Activated naive CD4-positive, alpha-beta T cell treated with anti-CD3 and anti-CD28 coated beads, Interleukin-2, amount 10 ng/mL, durations not matched to agents 7 days and 5 days (primary cell): ENCODE measurements around the gene DBNDD2.

Experiments
- CTCF ChIA-PET: fragments of 350-600 bp; sonication (Branson Sonifier 250); formaldehyde crosslinking; loops from one replicate; lab custom pipeline; 2021; ENCODE audit warnings: antibody characterized with exemption; lab: Charles Lee
- DNase-seq: peaks from one replicate; pipeline ENCODE4 v3.0.0-alpha.2; 2020
- H3K27ac Mint-ChIP-seq: one replicate; pipeline ENCODE4 v1.8.0; 2021; ENCODE audit warnings: mild to moderate bottlenecking, moderate library complexity, mixed read lengths
- H3K27me3 Mint-ChIP-seq: one replicate; pipeline ENCODE4 v1.8.0; 2021; ENCODE audit warnings: mild to moderate bottlenecking, mixed read lengths
- H3K36me3 Mint-ChIP-seq: one replicate; pipeline ENCODE4 v1.8.0; 2021; ENCODE audit warnings: mixed read lengths
- H3K4me1 Mint-ChIP-seq: one replicate; pipeline ENCODE4 v1.8.0; 2021; ENCODE audit warnings: mixed read lengths
- H3K4me3 Mint-ChIP-seq: one replicate; pipeline ENCODE4 v1.8.0; 2021; ENCODE audit warnings: mild to moderate bottlenecking, moderate library complexity, mixed read lengths
- H3K9me3 Mint-ChIP-seq: one replicate; pipeline ENCODE4 v1.8.0; 2021; ENCODE audit warnings: mixed read lengths

DBNDD2 gene

DNA sequence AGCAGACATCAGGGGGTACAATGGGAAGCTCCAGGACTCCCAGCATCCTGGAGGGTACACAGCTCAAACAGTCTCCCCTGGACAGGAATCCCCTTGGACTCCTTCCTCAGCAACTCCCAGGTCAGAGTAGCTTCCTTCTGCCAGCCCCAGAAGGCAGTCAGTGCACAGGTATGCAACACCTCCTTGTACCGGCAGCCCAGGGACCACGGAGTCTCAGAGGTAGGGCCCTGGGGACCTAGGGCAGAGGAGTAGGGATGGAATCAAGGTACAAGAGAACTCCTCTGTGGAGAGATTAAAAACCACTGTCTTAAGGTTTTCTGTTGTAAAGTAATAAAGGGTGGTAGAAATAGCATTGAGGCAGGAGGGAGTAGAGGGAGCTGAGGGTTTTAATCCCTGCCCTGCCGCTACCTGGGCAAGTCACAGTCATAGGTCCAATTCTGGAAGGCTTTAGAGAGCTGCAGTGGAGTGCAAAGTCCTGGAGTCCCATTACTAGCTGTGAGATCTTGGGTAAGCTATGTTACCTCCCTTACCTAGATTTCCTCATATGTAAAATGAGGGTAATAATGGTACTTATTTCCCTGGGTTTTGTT lies 37.4 kb upstream of the DBNDD2 start:
- H3K4me3 Mint-ChIP-seq: no peak overlapping the region
- peaks cover 69% of the 10 kb centered on the region for H3K4me1 Mint-ChIP-seq
- peak; percentile 11 for DNase-seq
- CTCF ChIA-PET: interaction anchor here (1.5 to 20.1 kb wide), 7 partner anchors 8 to 401 kb away, joined by 3 to 382 read pairs (median 5); partner anchors contain the start of gene SYS1
- H3K36me3 Mint-ChIP-seq: peaks cover 34% of the 10 kb centered on the region
- no peaks in the 10 kb centered on the region for H3K27me3 Mint-ChIP-seq
- H3K27ac Mint-ChIP-seq: no peak overlapping the region
- no peaks in the 10 kb centered on the region for H3K9me3 Mint-ChIP-seq

- CTCF ChIA-PET: interaction anchor here (0.6 to 20.1 kb wide), 10 partner anchors 10 to 277 kb away, joined by 4 to 382 read pairs (median 12); partner anchors contain the start of genes PIGT and SYS1
Measured at GRCh38 chr20:45372241-45372640, 35.8 kb upstream of the DBNDD2 start.

GRCh38 chr20:45372646-45373352 lies 35.3 kb upstream of the DBNDD2 start:
- DNase-seq: peak; percentile 19
- peaks cover 51% of the 10 kb centered on the region for H3K4me1 Mint-ChIP-seq
- CTCF ChIA-PET: interaction anchor here (0.6 to 20.1 kb wide), 21 partner anchors 7 to 599 kb away, joined by 3 to 382 read pairs (median 8); partner anchors contain the start of genes PIGT, SDC4, SYS1 and ZNF335
- no peaks in the 10 kb centered on the region for H3K9me3 Mint-ChIP-seq
- no peaks in the 10 kb centered on the region for H3K27me3 Mint-ChIP-seq
- H3K4me3 Mint-ChIP-seq: peak overlapping the region; percentile 70
- peaks cover 18% of the 10 kb centered on the region for H3K36me3 Mint-ChIP-seq
- H3K27ac Mint-ChIP-seq: peak overlapping the region; percentile 87

More at GRCh38 chr20:45372241-45372640, 35.8 kb upstream of the DBNDD2 start:
- DNase-seq: peak; percentile 10
- Mint-ChIP-seq H3K36me3 (peaks cover 22% of the 10 kb centered on the region), H3K27me3 (no peaks in the 10 kb centered on the region), H3K9me3 (no peaks in the 10 kb centered on the region), H3K4me3 (peak overlapping the region; percentile 19), H3K27ac (no peak overlapping the region), H3K4me1 (peaks cover 57% of the 10 kb centered on the region)

DNA sequence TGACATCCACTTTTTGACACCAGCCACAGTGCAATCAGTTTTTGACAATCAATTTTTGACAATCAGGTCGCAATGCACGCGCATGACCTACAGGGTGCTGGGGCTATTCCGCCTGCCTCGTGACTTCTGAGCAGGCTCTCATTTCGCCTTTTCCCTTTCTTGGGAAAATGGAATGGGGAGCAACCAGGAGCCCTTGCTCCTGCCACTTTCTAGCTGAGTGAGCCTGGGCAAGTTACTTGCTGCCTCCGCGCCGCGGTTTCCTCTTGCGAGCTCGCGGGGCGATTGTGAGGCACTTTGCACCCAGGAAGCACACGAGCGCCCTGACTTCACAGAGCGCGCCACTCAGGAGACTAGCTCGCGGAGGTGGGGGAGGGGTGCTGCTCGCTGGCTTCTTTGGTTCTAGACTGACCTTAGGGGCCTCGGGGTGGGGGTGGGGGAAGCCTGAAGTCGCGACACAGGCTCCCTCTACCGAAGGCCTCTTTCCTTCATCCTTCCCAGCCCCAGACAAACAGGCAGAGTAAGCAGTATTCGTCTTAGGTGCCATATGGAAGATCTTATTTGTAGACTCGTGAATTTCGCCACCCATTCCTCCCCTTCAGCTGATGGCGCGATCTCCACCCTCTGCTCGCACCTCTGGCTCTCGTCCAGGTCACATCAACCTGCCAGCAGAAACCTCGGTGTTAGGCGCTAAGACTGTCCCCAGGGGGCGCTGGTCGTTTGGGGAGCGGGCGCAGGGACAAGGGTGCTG lies 34.6 kb upstream of the DBNDD2 start:
- DNase-seq: peak; percentile 90
- Mint-ChIP-seq H3K9me3 (no peaks in the 10 kb centered on the region), H3K4me1 (peaks cover 44% of the 10 kb centered on the region), H3K27me3 (no peaks in the 10 kb centered on the region), H3K27ac (peak overlapping the region; percentile 87), H3K4me3 (peak overlapping the region; percentile 70), H3K36me3 (peaks cover 11% of the 10 kb centered on the region)
- CTCF ChIA-PET: interaction anchor here (0.6 to 20.1 kb wide), 33 partner anchors 8 to 639 kb away, joined by 3 to 382 read pairs (median 6); partner anchors contain the start of genes MATN4, PIGT, SDC4 and SYS1

- Mint-ChIP-seq H3K27me3 (no peaks in the 10 kb centered on the region), H3K4me1 (peaks cover 38% of the 10 kb centered on the region), H3K36me3 (peaks cover 7% of the 10 kb centered on the region), H3K4me3 (peak overlapping the region; percentile 70), H3K9me3 (no peaks in the 10 kb centered on the region), H3K27ac (peak overlapping the region; percentile 87)
- DNase-seq: peak; percentile 20
- CTCF ChIA-PET: interaction anchor here (0.6 to 20.1 kb wide), 31 partner anchors 8 to 639 kb away, joined by 3 to 382 read pairs (median 7); partner anchors contain the start of genes MATN4, PIGT, SDC4 and SYS1
Measured at GRCh38 chr20:45374101-45374467, 34.0 kb upstream of the DBNDD2 start.

GRCh38 chr20:45374966-45375365 lies 33.1 kb upstream of the DBNDD2 start:
- peaks cover 35% of the 10 kb centered on the region for H3K4me1 Mint-ChIP-seq
- no peaks in the 10 kb centered on the region for H3K27me3 Mint-ChIP-seq
- no peak for DNase-seq
- H3K9me3 Mint-ChIP-seq: no peaks in the 10 kb centered on the region
- CTCF ChIA-PET: interaction anchor here (1.1 to 20.1 kb wide), 13 partner anchors 9 to 404 kb away, joined by 3 to 382 read pairs (median 8); partner anchors contain the start of gene SYS1
- H3K4me3 Mint-ChIP-seq: no peak overlapping the region
- peaks cover 6% of the 10 kb centered on the region for H3K36me3 Mint-ChIP-seq
- H3K27ac Mint-ChIP-seq: no peak overlapping the region

GRCh38 chr20:45377269-45377668 lies 30.8 kb upstream of the DBNDD2 start:
- no peak overlapping the region for H3K27ac Mint-ChIP-seq
- no peak for DNase-seq
- H3K9me3 Mint-ChIP-seq: no peaks in the 10 kb centered on the region
- peaks cover 24% of the 10 kb centered on the region for H3K4me1 Mint-ChIP-seq
- H3K36me3 Mint-ChIP-seq: no peaks in the 10 kb centered on the region
- CTCF ChIA-PET: interaction anchor here (0.8 to 20.1 kb wide), 4 partner anchors 9 to 394 kb away, joined by 3 to 382 read pairs (median 38); no protein-coding TSS in a partner anchor
- H3K27me3 Mint-ChIP-seq: no peaks in the 10 kb centered on the region
- no peak overlapping the region for H3K4me3 Mint-ChIP-seq

- H3K27ac Mint-ChIP-seq: no peak within 1 kb of the TSS
- DNase-seq: no peak
- H3K36me3 Mint-ChIP-seq: no peaks in the 10 kb centered on the region
- peaks cover 16% of the 10 kb centered on the region for H3K4me1 Mint-ChIP-seq
- no peaks in the 10 kb centered on the region for H3K27me3 Mint-ChIP-seq
- H3K9me3 Mint-ChIP-seq: no peaks in the 10 kb centered on the region
- no peak within 1 kb of the TSS for H3K4me3 Mint-ChIP-seq
- CTCF ChIA-PET: interaction anchor here (9.0 to 20.1 kb wide), 2 partner anchors 56 to 73 kb away, joined by 72 to 382 read pairs; no protein-coding TSS in a partner anchor
Measured at GRCh38 chr20:45378191-45378590, 29.9 kb upstream of the DBNDD2 start, which contains the start of gene TP53TG5. Gene TP53TG5 (minus strand): TSS chr20:45378325. CDS start chr20:45378236, 89 bp downstream.

- Mint-ChIP-seq H3K27ac (no peak overlapping the region), H3K9me3 (peaks cover 2% of the 10 kb centered on the region), H3K36me3 (no peaks in the 10 kb centered on the region), H3K4me1 (no peaks in the 10 kb centered on the region), H3K4me3 (no peak overlapping the region), H3K27me3 (no peaks in the 10 kb centered on the region)
- no peak for DNase-seq
- CTCF ChIA-PET: interaction anchor here (1.0 to 7.3 kb wide), 3 partner anchors 13 to 68 kb away, joined by 3 to 24 read pairs (median 3); no protein-coding TSS in a partner anchor
Measured at GRCh38 chr20:45387274-45387673, 20.8 kb upstream of the DBNDD2 start.

- peaks cover 2% of the 10 kb centered on the region for H3K9me3 Mint-ChIP-seq
- no peak overlapping the region for H3K4me3 Mint-ChIP-seq
- no peaks in the 10 kb centered on the region for H3K4me1 Mint-ChIP-seq
- DNase-seq: no peak
- no peaks in the 10 kb centered on the region for H3K27me3 Mint-ChIP-seq
- H3K27ac Mint-ChIP-seq: no peak overlapping the region
- no peaks in the 10 kb centered on the region for H3K36me3 Mint-ChIP-seq
- CTCF ChIA-PET: no interaction called here
Measured at GRCh38 chr20:45390931-45391330, 17.2 kb upstream of the DBNDD2 start.

DNA sequence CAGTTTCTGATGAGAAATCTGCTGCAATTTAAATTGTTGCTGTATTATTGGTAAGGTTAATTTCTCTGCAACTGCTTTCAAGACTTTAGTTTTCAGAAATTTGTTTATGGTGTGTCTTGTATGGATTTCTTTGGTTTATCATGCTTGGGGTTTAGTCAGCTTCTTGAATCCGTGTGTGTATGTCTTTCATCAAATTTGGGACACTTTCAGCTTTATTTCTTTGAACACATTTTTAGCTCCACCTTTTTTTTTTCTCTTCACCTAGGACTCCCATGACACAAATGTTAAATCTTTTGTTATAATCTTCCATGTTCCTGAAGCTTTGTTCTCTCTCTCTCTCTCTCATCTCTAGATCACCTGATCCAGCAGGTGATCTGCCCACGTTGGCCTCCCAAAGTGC lies 16.5 kb upstream of the DBNDD2 start:
- CTCF ChIA-PET: interaction anchor here (1.0 kb wide), 1 partner anchor 295 kb away, joined by 3 read pairs; no protein-coding TSS in a partner anchor
- H3K36me3 Mint-ChIP-seq: no peaks in the 10 kb centered on the region
- no peak overlapping the region for H3K4me3 Mint-ChIP-seq
- no peaks in the 10 kb centered on the region for H3K4me1 Mint-ChIP-seq
- H3K9me3 Mint-ChIP-seq: peaks cover 2% of the 10 kb centered on the region
- no peaks in the 10 kb centered on the region for H3K27me3 Mint-ChIP-seq
- no peak for DNase-seq
- H3K27ac Mint-ChIP-seq: no peak overlapping the region

GRCh38 chr20:45392733-45393132 lies 15.4 kb upstream of the DBNDD2 start:
- no peak for DNase-seq
- H3K36me3 Mint-ChIP-seq: no peaks in the 10 kb centered on the region
- H3K27ac Mint-ChIP-seq: no peak overlapping the region
- H3K4me3 Mint-ChIP-seq: no peak overlapping the region
- H3K27me3 Mint-ChIP-seq: no peaks in the 10 kb centered on the region
- H3K4me1 Mint-ChIP-seq: no peaks in the 10 kb centered on the region
- CTCF ChIA-PET: interaction anchor here (1.4 to 3.6 kb wide), 2 partner anchors 19 to 44 kb away, joined by 3 to 12 read pairs; no protein-coding TSS in a partner anchor
- H3K9me3 Mint-ChIP-seq: no peaks in the 10 kb centered on the region
